ENCODE measurements around the gene AKR1C4.

The AKR1C4 gene

GRCh38 chr10:5183923-5184322 is 12.7 kb upstream of the AKR1C4 start:
- Histone ChIP-seq H3K9me3 (ENCODE audit: low read length) (no peaks in the 10 kb centered on the region), H3K27ac (ENCODE audit: low read depth, low read length, poor library complexity, severe bottlenecking) (no peak overlapping the region), H3F3A (ENCODE audit: insufficient read depth, low read length) (no peaks in the 10 kb centered on the region), H2AFZ (ENCODE audit: low read length) (no peak overlapping the region), H3K4me2 (ENCODE audit: low read length) (no peak overlapping the region), H4K20me1 (ENCODE audit: insufficient read depth, low read length) (no peaks in the 10 kb centered on the region), H3K36me3 (ENCODE audit: insufficient read depth, low read length) (no peaks in the 10 kb centered on the region), H3K4me1 (ENCODE audit: insufficient read depth, low read length, severe bottlenecking) (no peaks in the 10 kb centered on the region), H3K27me3 (ENCODE audit: insufficient read depth, low read length) (no peaks in the 10 kb centered on the region), H3K9ac (ENCODE audit: low read length) (no peak overlapping the region), H3K79me2 (ENCODE audit: insufficient read depth, low read length) (no peaks in the 10 kb centered on the region), H3K4me3 (ENCODE audit: low read depth, low read length, poor library complexity, severe bottlenecking) (no peak overlapping the region), H3K9me2 (ENCODE audit: low read depth, low read length) (no peaks in the 10 kb centered on the region)
- TF ChIP-seq CTCF (IDR thresholded peaks at IDR 0.05; ENCODE audit: low read length) (no peak), EZH2 (IDR thresholded peaks at IDR 0.05; ENCODE audit: borderline replicate concordance, low read length) (no peak)

- Histone ChIP-seq H3K27ac (ENCODE audit: low read depth, low read length, poor library complexity, severe bottlenecking) (no peak within 1 kb of the TSS), H3K9me3 (ENCODE audit: low read length) (no peaks in the 10 kb centered on the region), H3K4me2 (ENCODE audit: low read length) (no peak within 1 kb of the TSS), H3K4me3 (ENCODE audit: low read depth, low read length, poor library complexity, severe bottlenecking) (no peak within 1 kb of the TSS), H3K9me2 (ENCODE audit: low read depth, low read length) (no peaks in the 10 kb centered on the region), H3K27me3 (ENCODE audit: insufficient read depth, low read length) (no peaks in the 10 kb centered on the region), H3K4me1 (ENCODE audit: insufficient read depth, low read length, severe bottlenecking) (no peaks in the 10 kb centered on the region), H3K79me2 (ENCODE audit: insufficient read depth, low read length) (no peaks in the 10 kb centered on the region), H4K20me1 (ENCODE audit: insufficient read depth, low read length) (no peaks in the 10 kb centered on the region), H3F3A (ENCODE audit: insufficient read depth, low read length) (no peaks in the 10 kb centered on the region), H3K9ac (ENCODE audit: low read length) (no peak within 1 kb of the TSS), H2AFZ (ENCODE audit: low read length) (no peak within 1 kb of the TSS), H3K36me3 (ENCODE audit: insufficient read depth, low read length) (no peaks in the 10 kb centered on the region)
- TF ChIP-seq CTCF (IDR thresholded peaks at IDR 0.05; ENCODE audit: low read length) (no peak), EZH2 (IDR thresholded peaks at IDR 0.05; ENCODE audit: borderline replicate concordance, low read length) (no peak)
These were observed 11.5 kb upstream of the AKR1C4 start, which contains the start of gene AKR1C8 for GRCh38 chr10:5184987-5185775. TSS of gene AKR1C8 (minus strand) at chr10:5185150. CDS start at chr10:5185104, 46 bp downstream.

- Histone ChIP-seq H3K4me2 (ENCODE audit: low read length) (no peak overlapping the region), H3K9me3 (ENCODE audit: low read length) (no peaks in the 10 kb centered on the region), H3K4me3 (ENCODE audit: low read depth, low read length, poor library complexity, severe bottlenecking) (no peak overlapping the region), H3K4me1 (ENCODE audit: insufficient read depth, low read length, severe bottlenecking) (no peaks in the 10 kb centered on the region), H3K9ac (ENCODE audit: low read length) (no peak overlapping the region), H3F3A (ENCODE audit: insufficient read depth, low read length) (no peaks in the 10 kb centered on the region), H3K9me2 (ENCODE audit: low read depth, low read length) (no peaks in the 10 kb centered on the region), H3K36me3 (ENCODE audit: insufficient read depth, low read length) (no peaks in the 10 kb centered on the region), H3K27me3 (ENCODE audit: insufficient read depth, low read length) (no peaks in the 10 kb centered on the region), H3K79me2 (ENCODE audit: insufficient read depth, low read length) (no peaks in the 10 kb centered on the region), H3K27ac (ENCODE audit: low read depth, low read length, poor library complexity, severe bottlenecking) (no peak overlapping the region), H4K20me1 (ENCODE audit: insufficient read depth, low read length) (no peaks in the 10 kb centered on the region), H2AFZ (ENCODE audit: low read length) (no peak overlapping the region)
- no peak for TF ChIP-seq EZH2 (IDR thresholded peaks at IDR 0.05; ENCODE audit: borderline replicate concordance, low read length)
These were observed 8.8 kb upstream of the AKR1C4 start for GRCh38 chr10:5187867-5188266.

- H3K9me3 ChIP-seq (ENCODE audit: low read length), result no peaks in the 10 kb centered on the region
- no peak overlapping the region for H2AFZ ChIP-seq (ENCODE audit: low read length)
These were observed 8.3 kb upstream of the AKR1C4 start for GRCh38 chr10:5188358-5188757.

More at GRCh38 chr10:5188358-5188757, 8.3 kb upstream of the AKR1C4 start:
- Histone ChIP-seq H3K4me2 (ENCODE audit: low read length) (no peak overlapping the region), H3K4me3 (ENCODE audit: low read depth, low read length, poor library complexity, severe bottlenecking) (no peak overlapping the region), H3K27me3 (ENCODE audit: insufficient read depth, low read length) (no peaks in the 10 kb centered on the region), H3K4me1 (ENCODE audit: insufficient read depth, low read length, severe bottlenecking) (no peaks in the 10 kb centered on the region), H3K9ac (ENCODE audit: low read length) (no peak overlapping the region), H3F3A (ENCODE audit: insufficient read depth, low read length) (no peaks in the 10 kb centered on the region), H3K27ac (ENCODE audit: low read depth, low read length, poor library complexity, severe bottlenecking) (no peak overlapping the region), H4K20me1 (ENCODE audit: insufficient read depth, low read length) (no peaks in the 10 kb centered on the region), H3K79me2 (ENCODE audit: insufficient read depth, low read length) (no peaks in the 10 kb centered on the region), H3K36me3 (ENCODE audit: insufficient read depth, low read length) (no peaks in the 10 kb centered on the region), H3K9me2 (ENCODE audit: low read depth, low read length) (no peaks in the 10 kb centered on the region)
- TF ChIP-seq EZH2 (IDR thresholded peaks at IDR 0.05; ENCODE audit: borderline replicate concordance, low read length), result no peak

Data from OCI-LY1 (cell line).